ENCODE results near the gene RPS15.

- TF ChIP-seq CTCF (conservative IDR thresholded peaks at IDR 0.05; ENCODE audit: low read depth, low read length) (no peak), EZH2 (IDR thresholded peaks at IDR 0.05; ENCODE audit: borderline replicate concordance, low read depth, low read length, poor library complexity, severe bottlenecking) (no peak)
These were observed 10.8 kb upstream of the RPS15 start for GRCh38 chr19:1427221-1427920.
